Naive thymus-derived CD8-positive, alpha-beta T cell (primary cell): ENCODE results near the gene TRIP10. TPM values are rescaled to one million over a fixed set of nuclear protein-coding genes. Genes with fewer than 3 reads are reported as not detected.
"Not testable (repeated sequence)": the region's sequence is repeated elsewhere in the genome, so short reads cannot be mapped to it uniquely, and the experiment has no call there.

Experiments
- ATAC-seq, 2 donors: fragments of 150-1000 bp; cut with Tn5 transposase in 1 of 2; sonication (Bioruptor Pico), chemical (Tn5 transposase) in 1 of 2; 1 replicate in 1 of 2; 2 replicates in 1 of 2; pipeline ENCODE4 v1.10.0; 2021; ENCODE audit warnings: mild to moderate bottlenecking in 2 of 2, moderate library complexity in 2 of 2
- POLR2A ChIA-PET: fragments of 350-600 bp; sonication (Branson Sonifier 250); formaldehyde crosslinking; loops from one replicate; lab custom pipeline; 2021; ENCODE audit warnings: antibody characterized with exemption; lab: Charles Lee
- DNase-seq, 10 donors: peaks; one replicate each; pipeline versions ENCODE4 v3.0.0 to v3.0.0-alpha.2; 2020 to 2022
- H3K27ac Mint-ChIP-seq, 10 donors: one replicate each; pipeline ENCODE4 v1.8.0; 2020 to 2022; ENCODE audit warnings: mild to moderate bottlenecking in 10 of 10, mixed read lengths in 10 of 10, moderate library complexity in 4 of 10, inconsistent platforms in 1 of 10
- H3K27me3 Mint-ChIP-seq, 5 donors: one replicate each; pipeline ENCODE4 v1.8.0; 2021 to 2022; ENCODE audit warnings: mixed read lengths in 5 of 5
- H3K36me3 Mint-ChIP-seq, 3 donors: one replicate each; pipeline ENCODE4 v1.8.0; 2020 to 2022; ENCODE audit warnings: mixed read lengths in 3 of 3, mild to moderate bottlenecking in 2 of 3, inconsistent platforms in 1 of 3
- H3K4me1 Mint-ChIP-seq, 4 donors: one replicate each; pipeline ENCODE4 v1.8.0; 2021 to 2022; ENCODE audit warnings: mixed read lengths in 4 of 4
- H3K4me3 Mint-ChIP-seq, 10 donors: one replicate each; pipeline ENCODE4 v1.8.0; 2020 to 2022; ENCODE audit warnings: mild to moderate bottlenecking in 10 of 10, mixed read lengths in 10 of 10, moderate library complexity in 6 of 10, inconsistent platforms in 1 of 10
- H3K9me3 Mint-ChIP-seq, 9 donors: one replicate each; pipeline ENCODE4 v1.8.0; 2020 to 2022; ENCODE audit warnings: mixed read lengths in 9 of 9, mild to moderate bottlenecking in 3 of 9, inconsistent platforms in 1 of 9, moderate library complexity in 1 of 9
- polyA plus RNA-seq, 3 donors: library from polyadenylated mRNA; unstranded; fragments of 300-500 nt; fragmentation: Illumina TruSeq; gene quantifications; one replicate each; pipeline ENCODE4 v1.2.3, GENCODE V29; 2021
- total RNA-seq, 8 experiments: library from RNA in 2 of 8; stranded (reverse) in 2 of 8; gene quantifications; one replicate each; pipeline ENCODE4 v1.2.3 and lab custom pipeline; 2021 to 2026

Gene TRIP10
- total and polyA plus RNA-seq, 5 experiments from 2014 or later: 0.64 to 5.3 (median 1.0) TPM

DNA sequence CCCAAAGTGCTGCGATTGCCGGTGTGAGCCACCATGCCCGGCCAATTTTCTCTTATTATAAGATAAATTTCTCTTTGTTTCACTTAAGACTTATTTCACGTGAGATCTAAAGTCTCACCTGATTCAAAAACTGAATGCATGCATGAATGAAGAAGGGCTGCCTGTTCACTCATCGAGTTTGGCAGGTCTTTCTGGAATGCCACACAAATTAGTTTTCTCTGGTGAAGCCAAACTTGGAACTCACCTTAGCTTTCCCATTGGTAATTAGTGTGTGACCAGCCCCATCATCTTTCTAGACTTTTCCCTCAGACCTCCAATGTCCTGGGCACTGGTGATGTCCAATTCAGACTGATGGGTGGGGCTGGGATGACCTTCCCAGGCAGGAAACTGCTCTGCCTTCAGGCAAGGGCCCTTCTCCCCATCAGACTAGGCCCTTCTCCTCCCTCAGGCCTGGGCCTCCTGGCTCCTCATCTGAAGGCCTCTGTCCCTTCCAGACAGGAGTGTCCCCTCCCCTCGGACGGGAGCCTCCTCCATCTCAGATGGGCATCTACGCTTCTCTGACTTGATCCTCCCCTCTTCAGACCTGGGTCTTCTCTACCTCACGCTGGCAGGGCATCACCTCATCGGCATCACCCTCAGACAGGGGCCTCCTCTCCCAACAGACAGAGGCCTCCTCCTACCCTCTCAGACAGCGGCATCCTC is 33.4 kb upstream of the TRIP10 start:
- Mint-ChIP-seq H3K4me1 (peaks cover 12 to 17% (median 15%) of the 10 kb centered on the region in 4 donors), H3K27me3 (peaks cover 6 to 37% (median 27%) of the 10 kb centered on the region in 5 donors), H3K27ac (peak overlapping the region in 2 of 10 donors; percentile 18 to 61), H3K36me3 (no peaks in the 10 kb centered on the region), H3K9me3 (no peaks in the 10 kb centered on the region), H3K4me3 (no peak overlapping the region)
- no peak for ATAC-seq
- DNase-seq: no peak
- POLR2A ChIA-PET: no interaction called here

DNA sequence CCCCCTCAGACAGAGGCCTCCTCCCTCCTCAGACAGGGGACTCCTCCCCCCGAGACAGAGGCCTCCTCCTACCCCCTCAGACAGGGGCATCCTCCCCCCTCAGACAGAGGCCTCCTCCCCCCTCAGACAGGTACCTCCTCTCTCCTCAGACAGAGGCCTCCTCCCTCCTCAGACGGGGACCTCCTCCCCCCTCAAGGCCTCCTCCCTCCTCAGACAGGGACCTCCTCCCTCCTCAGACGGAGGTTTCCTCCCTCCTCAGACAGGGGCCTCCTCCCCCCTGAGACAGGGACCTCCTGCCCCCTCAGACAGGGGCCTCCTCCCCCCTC is 32.9 kb upstream of the TRIP10 start:
- POLR2A ChIA-PET: no interaction called here
- no peaks in the 10 kb centered on the region for H3K9me3 Mint-ChIP-seq
- DNase-seq: no peak
- ATAC-seq: no peak
- H3K4me1 Mint-ChIP-seq: peaks cover 15 to 17% (median 16%) of the 10 kb centered on the region in 4 donors
- peak overlapping the region in 1 of 10 donors; percentile 61 for H3K27ac Mint-ChIP-seq
- no peak overlapping the region for H3K4me3 Mint-ChIP-seq
- peaks cover 6 to 42% (median 32%) of the 10 kb centered on the region in 5 donors for H3K27me3 Mint-ChIP-seq
- no peaks in the 10 kb centered on the region for H3K36me3 Mint-ChIP-seq

DNA sequence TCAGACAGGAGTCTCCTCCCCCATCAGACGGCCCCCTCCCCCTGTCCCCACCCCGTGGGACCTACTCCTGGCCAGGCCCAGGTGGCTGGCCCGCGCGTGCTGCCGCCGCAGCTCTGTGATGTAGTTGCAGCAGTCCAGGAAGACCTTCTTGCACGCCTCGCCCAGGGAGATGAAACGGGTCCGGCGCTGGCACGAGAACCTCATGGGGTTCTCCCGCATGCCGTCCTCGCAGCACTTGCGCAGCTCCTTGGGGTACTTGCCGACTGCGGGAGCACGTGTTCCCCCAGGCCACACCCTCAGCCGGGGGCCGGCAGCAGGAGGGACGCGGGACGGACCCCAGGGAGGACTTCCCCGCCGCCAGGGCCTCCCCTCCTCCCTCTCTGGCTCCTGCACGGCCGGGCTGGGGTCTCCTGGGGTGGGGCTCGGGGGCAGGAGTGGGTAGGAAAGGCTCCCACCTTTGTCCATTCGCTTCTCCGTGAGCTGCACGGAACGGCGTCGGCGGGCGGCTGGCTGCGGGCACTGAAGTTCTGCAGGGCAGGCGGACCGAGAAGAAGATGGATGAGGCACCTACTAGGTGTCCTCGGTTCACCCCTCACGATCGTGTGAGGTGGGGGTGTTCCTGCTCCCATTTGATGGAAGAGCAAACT is 32.3 kb upstream of the TRIP10 start:
- Mint-ChIP-seq H3K36me3 (no peaks in the 10 kb centered on the region), H3K27ac (no peak overlapping the region), H3K9me3 (no peaks in the 10 kb centered on the region), H3K27me3 (peaks cover 6 to 43% (median 34%) of the 10 kb centered on the region in 5 donors), H3K4me1 (peaks cover 15 to 17% (median 16%) of the 10 kb centered on the region in 4 donors), H3K4me3 (no peak overlapping the region)
- ATAC-seq: no peak
- DNase-seq: no peak
- POLR2A ChIA-PET: no interaction called here

- POLR2A ChIA-PET: no interaction called here
- Mint-ChIP-seq H3K4me1 (peaks cover 15 to 17% (median 16%) of the 10 kb centered on the region in 4 donors), H3K4me3 (no peak overlapping the region), H3K27ac (peak overlapping the region in 1 of 10 donors; percentile 73), H3K9me3 (no peaks in the 10 kb centered on the region), H3K27me3 (peaks cover 6 to 43% (median 34%) of the 10 kb centered on the region in 5 donors), H3K36me3 (no peaks in the 10 kb centered on the region)
- DNase-seq (no peak), ATAC-seq (no peak)
Observed at GRCh38 chr19:6707658-6708018, 31.8 kb upstream of the TRIP10 start.

DNA sequence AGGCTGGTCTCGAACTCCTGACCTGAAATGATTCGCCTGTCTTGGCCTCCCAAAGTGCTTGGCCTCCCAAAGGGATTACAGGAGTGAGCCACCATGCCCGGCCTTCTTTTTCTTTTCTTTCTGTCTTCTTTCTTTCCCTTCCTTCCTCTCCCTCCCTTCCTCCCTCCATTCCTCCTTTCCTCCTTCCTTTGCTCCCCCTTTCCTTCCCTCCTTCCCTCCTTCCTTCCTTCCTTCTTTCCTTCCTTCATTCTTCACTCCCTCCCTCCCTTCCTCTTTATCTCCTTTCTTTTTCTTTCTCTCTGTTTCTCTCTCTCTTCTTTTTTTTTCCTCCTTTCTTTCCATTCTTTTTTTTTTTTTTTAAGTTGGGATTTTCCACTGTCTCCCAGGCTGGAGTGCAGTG is 31.1 kb upstream of the TRIP10 start:
- peaks cover 15 to 17% (median 16%) of the 10 kb centered on the region in 4 donors for H3K4me1 Mint-ChIP-seq
- DNase-seq (no peak), ATAC-seq (no peak)
- H3K4me3 Mint-ChIP-seq: no peak overlapping the region
- peaks cover 6 to 43% (median 34%) of the 10 kb centered on the region in 5 donors for H3K27me3 Mint-ChIP-seq
- POLR2A ChIA-PET: no interaction called here
- H3K27ac Mint-ChIP-seq: peak overlapping the region in 1 of 10 donors; percentile 20
- no peaks in the 10 kb centered on the region for H3K9me3 Mint-ChIP-seq
- no peaks in the 10 kb centered on the region for H3K36me3 Mint-ChIP-seq

DNA sequence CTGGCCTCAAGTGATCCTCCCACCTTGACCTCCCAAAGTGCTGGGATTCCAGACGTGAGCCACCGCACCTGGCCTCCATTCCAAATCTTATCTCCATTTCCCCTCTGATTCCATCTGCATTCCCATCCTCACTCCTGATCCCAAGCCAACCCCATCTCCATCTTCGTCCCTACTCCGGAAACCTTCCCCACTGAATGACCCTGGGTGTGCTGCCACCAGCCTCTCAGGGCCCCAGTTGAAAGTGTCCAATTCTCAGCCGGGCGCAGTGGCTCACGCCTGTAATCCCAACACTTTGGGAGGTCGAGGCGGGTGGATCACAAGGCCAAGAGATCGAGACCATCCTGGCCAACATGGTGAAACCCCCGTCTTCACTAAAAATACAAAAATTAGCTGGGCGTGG is 30.6 kb upstream of the TRIP10 start:
- not testable (repeated sequence) for ATAC-seq, H3K36me3 Mint-ChIP-seq, H3K4me3 Mint-ChIP-seq, DNase-seq, H3K27ac Mint-ChIP-seq, H3K9me3 Mint-ChIP-seq
- Mint-ChIP-seq H3K27me3 (peaks cover 6 to 43% (median 34%) of the 10 kb centered on the region in 5 donors), H3K4me1 (peaks cover 15 to 17% (median 16%) of the 10 kb centered on the region in 4 donors)
- POLR2A ChIA-PET: interaction anchor here (1.0 kb wide), 1 partner anchor 154 kb away, joined by 3 read pairs; no protein-coding TSS in a partner anchor

GRCh38 chr19:6709549-6709948 is 29.9 kb upstream of the TRIP10 start:
- H3K27ac Mint-ChIP-seq: no peak overlapping the region
- peaks cover 15 to 17% (median 16%) of the 10 kb centered on the region in 4 donors for H3K4me1 Mint-ChIP-seq
- no peaks in the 10 kb centered on the region for H3K9me3 Mint-ChIP-seq
- DNase-seq: no peak
- H3K27me3 Mint-ChIP-seq: peaks cover 6 to 43% (median 34%) of the 10 kb centered on the region in 5 donors
- POLR2A ChIA-PET: interaction anchor here (1.0 kb wide), 1 partner anchor 154 kb away, joined by 3 read pairs; no protein-coding TSS in a partner anchor
- no peak for ATAC-seq
- H3K4me3 Mint-ChIP-seq: peak overlapping the region in 2 of 10 donors; percentile 6 to 52
- H3K36me3 Mint-ChIP-seq: no peaks in the 10 kb centered on the region

DNA sequence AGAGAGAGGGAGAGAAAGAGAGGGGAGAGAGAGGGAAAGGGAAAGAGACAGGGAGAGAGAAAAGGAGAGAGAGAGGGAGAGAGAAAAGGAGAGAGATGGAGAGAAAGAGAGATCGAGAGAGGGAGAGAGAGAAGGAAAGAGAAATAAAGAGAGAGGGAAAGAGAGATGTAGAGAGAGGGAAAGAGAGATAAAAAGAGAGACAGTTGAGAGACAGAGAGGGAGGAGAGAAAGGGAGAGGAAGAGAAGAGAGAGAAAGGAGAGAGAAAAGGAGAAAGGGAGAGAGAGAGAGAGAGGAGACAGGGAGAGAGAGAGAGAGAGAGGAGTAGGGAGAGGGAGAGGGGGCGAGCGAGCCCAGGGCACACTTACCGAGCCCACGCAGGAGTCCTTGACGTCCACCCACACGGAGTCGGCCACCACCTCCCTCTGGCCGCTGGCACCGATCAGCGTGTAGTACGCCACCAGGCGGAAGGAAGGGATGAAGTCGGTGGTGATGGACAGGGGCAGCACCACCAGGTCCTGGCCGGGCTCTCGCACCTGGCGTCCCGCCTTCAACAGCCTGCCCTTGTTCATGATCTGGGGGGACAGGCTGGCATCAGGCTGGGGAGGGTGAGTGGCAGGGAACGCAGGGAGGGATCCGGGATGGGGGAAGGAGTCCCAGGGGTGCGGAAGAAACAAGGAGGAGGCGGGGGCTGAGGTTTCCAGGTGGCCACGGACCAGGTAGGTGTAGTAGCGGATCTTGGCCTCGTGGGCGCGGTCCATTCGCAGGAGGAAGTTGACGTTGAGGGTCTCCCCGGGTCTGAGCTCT is 29.0 kb upstream of the TRIP10 start:
- ATAC-seq: peak; percentile 44 to 45
- POLR2A ChIA-PET: no interaction called here
- DNase-seq: peak in 1 of 10 donors; percentile 12
- H3K27me3 Mint-ChIP-seq: peaks cover 6 to 43% (median 34%) of the 10 kb centered on the region in 5 donors
- peak overlapping the region in 2 of 10 donors; percentile 46 to 75 for H3K27ac Mint-ChIP-seq
- no peaks in the 10 kb centered on the region for H3K9me3 Mint-ChIP-seq
- H3K4me3 Mint-ChIP-seq: peak overlapping the region in 7 of 10 donors; percentile 19 to 66 (median 36)
- peaks cover 15 to 17% (median 16%) of the 10 kb centered on the region in 4 donors for H3K4me1 Mint-ChIP-seq
- no peaks in the 10 kb centered on the region for H3K36me3 Mint-ChIP-seq

DNA sequence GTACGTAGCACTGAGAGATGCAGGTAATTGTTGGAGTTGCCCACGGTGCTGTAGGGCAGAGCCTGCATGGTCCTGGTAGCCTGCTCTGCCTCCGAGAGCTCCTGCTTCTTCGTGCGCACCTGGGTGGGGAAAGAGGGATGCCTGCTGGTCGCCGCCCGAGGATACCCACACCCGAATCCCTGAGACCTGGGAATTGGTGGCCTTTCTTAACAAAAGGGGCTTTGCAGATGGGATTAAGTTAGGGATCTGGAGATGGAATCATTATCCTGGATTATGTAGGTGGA is 28.5 kb upstream of the TRIP10 start:
- no peak for DNase-seq
- Mint-ChIP-seq H3K27ac (peak overlapping the region in 1 of 10 donors; percentile 49), H3K9me3 (no peaks in the 10 kb centered on the region), H3K4me1 (peaks cover 15 to 17% (median 16%) of the 10 kb centered on the region in 4 donors), H3K36me3 (no peaks in the 10 kb centered on the region), H3K27me3 (peaks cover 6 to 43% (median 34%) of the 10 kb centered on the region in 5 donors), H3K4me3 (peak overlapping the region in 3 of 10 donors; percentile 3 to 66 (median 21))
- ATAC-seq: no peak
- POLR2A ChIA-PET: no interaction called here

GRCh38 chr19:6711605-6712004 is 27.9 kb upstream of the TRIP10 start:
- Mint-ChIP-seq H3K27me3 (peaks cover 6 to 43% (median 34%) of the 10 kb centered on the region in 5 donors), H3K27ac (no peak overlapping the region), H3K4me3 (no peak overlapping the region), H3K9me3 (no peaks in the 10 kb centered on the region), H3K36me3 (no peaks in the 10 kb centered on the region), H3K4me1 (peaks cover 15 to 17% (median 16%) of the 10 kb centered on the region in 4 donors)
- no peak for DNase-seq
- POLR2A ChIA-PET: no interaction called here
- ATAC-seq: no peak

DNA sequence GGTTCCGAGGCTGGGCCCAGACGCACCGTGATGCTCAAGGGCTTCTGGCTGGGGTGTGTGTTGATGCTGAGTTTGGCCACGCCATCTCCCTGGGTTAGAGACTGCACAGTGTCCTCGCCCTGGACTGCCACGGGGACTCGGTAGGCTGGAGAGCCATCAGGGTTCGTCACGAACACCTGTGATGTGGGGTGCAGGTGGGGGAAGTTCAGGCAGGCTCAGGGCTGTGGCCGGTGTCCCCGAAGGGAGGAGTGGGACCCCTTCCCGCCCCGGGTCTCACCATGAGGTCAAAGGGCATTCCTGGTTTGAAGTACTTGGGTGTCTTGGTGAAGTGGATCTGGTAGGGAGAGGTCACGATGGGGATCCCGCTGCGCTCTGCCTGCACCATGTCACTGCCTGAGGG is 27.2 kb upstream of the TRIP10 start:
- ATAC-seq (no peak), DNase-seq (no peak)
- H3K4me3 Mint-ChIP-seq: no peak overlapping the region
- no peaks in the 10 kb centered on the region for H3K36me3 Mint-ChIP-seq
- POLR2A ChIA-PET: no interaction called here
- H3K4me1 Mint-ChIP-seq: peaks cover 15 to 20% (median 17%) of the 10 kb centered on the region in 4 donors
- H3K9me3 Mint-ChIP-seq: no peaks in the 10 kb centered on the region
- H3K27me3 Mint-ChIP-seq: peaks cover 6 to 47% (median 35%) of the 10 kb centered on the region in 5 donors
- peak overlapping the region in 2 of 10 donors; percentile 38 to 70 for H3K27ac Mint-ChIP-seq

DNA sequence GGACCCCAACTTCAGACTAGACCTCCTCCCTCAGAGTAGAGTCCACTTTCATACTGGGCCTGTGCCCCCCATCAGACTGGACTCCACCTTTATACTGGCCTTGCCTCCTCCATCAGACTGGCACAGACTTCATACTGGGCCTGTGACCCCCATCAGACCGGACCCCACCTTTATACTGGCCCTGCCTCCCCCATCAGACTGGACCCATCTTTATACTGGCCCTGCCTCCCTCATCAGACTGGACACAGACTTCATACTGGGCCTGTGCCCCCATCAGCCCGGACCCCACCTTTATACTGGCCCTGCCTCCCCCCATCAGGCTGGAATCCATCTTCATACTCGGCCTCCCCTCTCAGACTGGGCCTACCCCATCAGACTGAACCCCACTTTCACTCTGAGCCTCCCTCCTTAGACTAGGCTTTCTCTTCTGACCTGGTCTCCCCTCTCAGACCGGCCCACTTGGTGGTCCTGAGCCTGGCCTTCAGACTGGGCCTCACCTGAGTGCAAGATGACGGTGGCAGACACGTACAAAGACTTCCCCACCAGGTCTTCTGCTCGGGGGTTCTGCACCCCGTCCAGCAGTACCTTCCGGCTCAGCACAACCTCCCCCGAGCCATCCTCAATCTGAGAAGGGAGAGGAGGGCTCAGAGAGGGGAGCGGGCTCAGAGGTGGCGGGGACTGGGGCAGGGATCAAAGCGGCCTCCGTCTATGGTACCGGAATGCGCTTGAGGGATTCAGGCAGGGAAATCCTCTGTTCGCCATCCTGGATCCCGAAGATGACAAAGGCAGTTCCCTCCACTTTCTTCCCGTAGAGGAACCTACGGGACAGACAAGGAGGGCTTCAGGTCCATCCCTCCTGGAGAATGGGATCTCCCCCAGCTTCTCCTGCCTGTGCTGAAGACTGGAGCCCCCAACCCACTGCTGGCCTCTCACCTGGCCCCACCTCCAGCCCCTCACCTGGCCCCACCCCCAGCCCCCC is 26.5 kb upstream of the TRIP10 start:
- peaks cover 15 to 25% (median 23%) of the 10 kb centered on the region in 4 donors for H3K4me1 Mint-ChIP-seq
- POLR2A ChIA-PET: no interaction called here
- peaks cover 7 to 47% (median 38%) of the 10 kb centered on the region in 5 donors for H3K27me3 Mint-ChIP-seq
- H3K27ac Mint-ChIP-seq: peak overlapping the region in 3 of 10 donors; percentile 38 to 70 (median 44)
- DNase-seq (no peak), ATAC-seq (no peak)
- H3K9me3 Mint-ChIP-seq: no peaks in the 10 kb centered on the region
- H3K36me3 Mint-ChIP-seq: no peaks in the 10 kb centered on the region
- no peak overlapping the region for H3K4me3 Mint-ChIP-seq
